Neural cell (in vitro differentiated cells): ENCODE data around the gene PRPS1L1. TPM values are rescaled to one million over a fixed set of nuclear protein-coding genes. Genes with fewer than 3 reads are reported as not detected.

Experiments used
- H2AFZ ChIP-seq: fragments of 200-600, 300-800 bp; sonication (generic), shearing (Covaris generic); 2 replicates; pipeline ENCODE4 v1.6.0; 2014; ENCODE audit warnings: low read depth, mild to moderate bottlenecking, antibody characterized with exemption, low read length, moderate library complexity
- H3F3A ChIP-seq: fragments of 200-600 bp; shearing (Covaris generic); 2 replicates; pipeline ENCODE4 v1.6.1; 2016; ENCODE audit warnings: mild to moderate bottlenecking, moderate library complexity, mixed read lengths, antibody characterized with exemption, low read length; ENCODE audit not compliant: insufficient read depth, poor library complexity, severe bottlenecking
- H3K27ac ChIP-seq: fragments of 200-600, 300-800 bp; sonication (generic), shearing (Covaris generic); 2 replicates; pipeline ENCODE4 v1.5.1; 2014; ENCODE audit warnings: mild to moderate bottlenecking, low read length, moderate library complexity
- H3K27me3 ChIP-seq: fragments of 300-800, 200-600 bp; sonication (generic), shearing (Covaris generic); 2 replicates; pipeline ENCODE4 v1.6.0; 2014; ENCODE audit warnings: mild to moderate bottlenecking, low read depth, low read length, moderate library complexity; ENCODE audit not compliant: insufficient read depth
- H3K36me3 ChIP-seq: fragments of 300-800, 200-600 bp; sonication (generic), shearing (Covaris generic); 2 replicates; pipeline ENCODE4 v1.5.1; 2014; ENCODE audit warnings: mild to moderate bottlenecking, antibody characterized with exemption, low read length, moderate library complexity; ENCODE audit not compliant: insufficient read depth
- H3K4me2 ChIP-seq: fragments of 300-800, 200-600 bp; sonication (generic), shearing (Covaris generic); 2 replicates; pipeline ENCODE4 v1.6.0; 2014; ENCODE audit warnings: mild to moderate bottlenecking, low read length
- H3K4me3 ChIP-seq: fragments of 300-800, 200-600 bp; sonication (generic), shearing (Covaris generic); 2 replicates; pipeline ENCODE4 v1.5.1; 2014; ENCODE audit warnings: mild to moderate bottlenecking, low read length, moderate library complexity
- H3K79me2 ChIP-seq: fragments of 200-600 bp; shearing (Covaris generic); replicated peaks from 2 replicates; pipeline ENCODE4 v1.6.0; 2014; ENCODE audit warnings: mild to moderate bottlenecking, low read length, moderate library complexity; ENCODE audit not compliant: insufficient read depth
- H3K9ac ChIP-seq: fragments of 300-800, 200-600 bp; sonication (generic), shearing (Covaris generic); 2 replicates; pipeline ENCODE4 v1.6.1; 2016; ENCODE audit warnings: mild to moderate bottlenecking, low read length, mixed read lengths
- H3K9me2 ChIP-seq: fragments of 200-600 bp; shearing (Covaris generic); 2 replicates; pipeline ENCODE4 v1.6.1; 2016; ENCODE audit warnings: mild to moderate bottlenecking, low read length, mixed read lengths; ENCODE audit not compliant: insufficient read depth
- H3K9me3 ChIP-seq: fragments of 200-600, 300-800 bp; sonication (generic), shearing (Covaris generic); 2 replicates; pipeline ENCODE4 v1.6.1; 2016; ENCODE audit warnings: mild to moderate bottlenecking, mixed run types, low read length, moderate library complexity, mixed read lengths
- H4K20me1 ChIP-seq: fragments of 200-600 bp; shearing (Covaris generic); 2 replicates; pipeline ENCODE4 v1.6.1; 2016; ENCODE audit warnings: mild to moderate bottlenecking, mixed run types; ENCODE audit not compliant: insufficient read depth
- EP300 ChIP-seq: fragments of 450-650 bp; conservative IDR thresholded peaks from 2 replicates; pipeline ENCODE4 v1.6.1; 2014; ENCODE audit warnings: antibody characterized with exemption, mild to moderate bottlenecking, moderate library complexity; ENCODE audit not compliant: poor library complexity, severe bottlenecking
- EZH2 ChIP-seq: fragments of 200-600, 300-800 bp; shearing (Covaris generic), sonication (generic); IDR thresholded peaks from 2 replicates; pipeline ENCODE4 v1.6.1; 2014; ENCODE audit warnings: antibody characterized with exemption, low read length, borderline replicate concordance, mild to moderate bottlenecking; ENCODE audit not compliant: insufficient read depth, poor library complexity, severe bottlenecking
- MXI1 ChIP-seq: fragments of 450-650 bp; conservative IDR thresholded peaks from 2 replicates; pipeline ENCODE4 v1.6.1; 2014; ENCODE audit warnings: antibody characterized with exemption, mild to moderate bottlenecking; ENCODE audit not compliant: poor library complexity, severe bottlenecking
- POLR2AphosphoS5 ChIP-seq: IDR thresholded peaks from 2 replicates; pipeline ENCODE4 v1.6.1; 2012
- RAD21 ChIP-seq: fragments of 450-650 bp; conservative IDR thresholded peaks from 2 replicates; pipeline ENCODE4 v1.6.1; 2014; ENCODE audit warnings: antibody characterized with exemption, mild to moderate bottlenecking, moderate library complexity
- SMC3 ChIP-seq: fragments of 450-650 bp; conservative IDR thresholded peaks from 2 replicates; pipeline ENCODE4 v1.6.1; 2014; ENCODE audit warnings: antibody characterized with exemption, mild to moderate bottlenecking, moderate library complexity; ENCODE audit not compliant: poor library complexity
- TAF1 ChIP-seq: IDR thresholded peaks from 2 replicates; pipeline ENCODE4 v1.6.1; 2012; ENCODE audit warnings: low read depth
- polyA plus RNA-seq: library from polyadenylated mRNA; depleted of rRNA; stranded (reverse); fragments of >200 nt; gene quantifications from 2 replicates; pipeline ENCODE4 v1.2.3, GENCODE V29; 2014
- TF ChIP-seq, protein P1 (sequence below): IDR thresholded peaks from 2 replicates; pipeline ENCODE4 v1.6.1; 2012; ENCODE audit warnings: borderline replicate concordance
- TF ChIP-seq, protein P2 (sequence below): fragments of 450-650 bp; IDR thresholded peaks from 2 replicates; pipeline ENCODE4 v1.5.1; 2014; ENCODE audit warnings: antibody characterized with exemption, mild to moderate bottlenecking, moderate library complexity; ENCODE audit not compliant: poor library complexity, severe bottlenecking

PRPS1L1 gene
- polyA plus RNA-seq, 1 donor from 2014 or later, result not detected

DNA sequence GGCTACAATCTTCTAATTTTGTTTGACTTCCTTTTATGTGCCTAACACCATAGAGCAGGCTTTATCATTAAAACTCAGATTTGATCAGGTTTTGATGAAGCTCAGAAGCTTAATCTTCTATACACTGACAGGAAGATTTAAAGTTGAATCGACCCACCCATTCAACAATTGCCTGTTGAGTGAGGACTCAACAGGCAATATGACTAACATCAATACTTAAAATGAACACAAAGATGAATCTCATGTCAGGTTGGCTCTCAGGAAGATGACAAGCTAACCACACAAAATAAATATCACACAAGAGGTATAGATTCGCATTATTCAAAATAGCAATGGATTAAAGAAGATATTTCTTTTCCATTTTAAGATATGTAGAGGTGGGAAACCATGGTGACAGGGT, 50.7 kb downstream of the PRPS1L1 start:
- Histone ChIP-seq H3K27ac (no peak overlapping the region), H2AFZ (no peak overlapping the region), H3K4me2 (no peak overlapping the region), H3K9me2 (no peaks in the 10 kb centered on the region), H3K36me3 (no peaks in the 10 kb centered on the region), H3K9me3 (no peaks in the 10 kb centered on the region), H3F3A (no peaks in the 10 kb centered on the region), H3K9ac (no peak overlapping the region), H3K4me3 (no peak overlapping the region), H3K27me3 (no peaks in the 10 kb centered on the region), H4K20me1 (no peaks in the 10 kb centered on the region), H3K79me2 (no peaks in the 10 kb centered on the region)
- TF ChIP-seq, protein P1, sequence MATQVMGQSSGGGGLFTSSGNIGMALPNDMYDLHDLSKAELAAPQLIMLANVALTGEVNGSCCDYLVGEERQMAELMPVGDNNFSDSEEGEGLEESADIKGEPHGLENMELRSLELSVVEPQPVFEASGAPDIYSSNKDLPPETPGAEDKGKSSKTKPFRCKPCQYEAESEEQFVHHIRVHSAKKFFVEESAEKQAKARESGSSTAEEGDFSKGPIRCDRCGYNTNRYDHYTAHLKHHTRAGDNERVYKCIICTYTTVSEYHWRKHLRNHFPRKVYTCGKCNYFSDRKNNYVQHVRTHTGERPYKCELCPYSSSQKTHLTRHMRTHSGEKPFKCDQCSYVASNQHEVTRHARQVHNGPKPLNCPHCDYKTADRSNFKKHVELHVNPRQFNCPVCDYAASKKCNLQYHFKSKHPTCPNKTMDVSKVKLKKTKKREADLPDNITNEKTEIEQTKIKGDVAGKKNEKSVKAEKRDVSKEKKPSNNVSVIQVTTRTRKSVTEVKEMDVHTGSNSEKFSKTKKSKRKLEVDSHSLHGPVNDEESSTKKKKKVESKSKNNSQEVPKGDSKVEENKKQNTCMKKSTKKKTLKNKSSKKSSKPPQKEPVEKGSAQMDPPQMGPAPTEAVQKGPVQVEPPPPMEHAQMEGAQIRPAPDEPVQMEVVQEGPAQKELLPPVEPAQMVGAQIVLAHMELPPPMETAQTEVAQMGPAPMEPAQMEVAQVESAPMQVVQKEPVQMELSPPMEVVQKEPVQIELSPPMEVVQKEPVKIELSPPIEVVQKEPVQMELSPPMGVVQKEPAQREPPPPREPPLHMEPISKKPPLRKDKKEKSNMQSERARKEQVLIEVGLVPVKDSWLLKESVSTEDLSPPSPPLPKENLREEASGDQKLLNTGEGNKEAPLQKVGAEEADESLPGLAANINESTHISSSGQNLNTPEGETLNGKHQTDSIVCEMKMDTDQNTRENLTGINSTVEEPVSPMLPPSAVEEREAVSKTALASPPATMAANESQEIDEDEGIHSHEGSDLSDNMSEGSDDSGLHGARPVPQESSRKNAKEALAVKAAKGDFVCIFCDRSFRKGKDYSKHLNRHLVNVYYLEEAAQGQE, result no peak
- TF ChIP-seq EZH2, result no peak
- TF ChIP-seq, protein P2, sequence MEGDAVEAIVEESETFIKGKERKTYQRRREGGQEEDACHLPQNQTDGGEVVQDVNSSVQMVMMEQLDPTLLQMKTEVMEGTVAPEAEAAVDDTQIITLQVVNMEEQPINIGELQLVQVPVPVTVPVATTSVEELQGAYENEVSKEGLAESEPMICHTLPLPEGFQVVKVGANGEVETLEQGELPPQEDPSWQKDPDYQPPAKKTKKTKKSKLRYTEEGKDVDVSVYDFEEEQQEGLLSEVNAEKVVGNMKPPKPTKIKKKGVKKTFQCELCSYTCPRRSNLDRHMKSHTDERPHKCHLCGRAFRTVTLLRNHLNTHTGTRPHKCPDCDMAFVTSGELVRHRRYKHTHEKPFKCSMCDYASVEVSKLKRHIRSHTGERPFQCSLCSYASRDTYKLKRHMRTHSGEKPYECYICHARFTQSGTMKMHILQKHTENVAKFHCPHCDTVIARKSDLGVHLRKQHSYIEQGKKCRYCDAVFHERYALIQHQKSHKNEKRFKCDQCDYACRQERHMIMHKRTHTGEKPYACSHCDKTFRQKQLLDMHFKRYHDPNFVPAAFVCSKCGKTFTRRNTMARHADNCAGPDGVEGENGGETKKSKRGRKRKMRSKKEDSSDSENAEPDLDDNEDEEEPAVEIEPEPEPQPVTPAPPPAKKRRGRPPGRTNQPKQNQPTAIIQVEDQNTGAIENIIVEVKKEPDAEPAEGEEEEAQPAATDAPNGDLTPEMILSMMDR, result no peak
- TF ChIP-seq SMC3, result no peak
- TF ChIP-seq EP300, result no peak
- TF ChIP-seq MXI1, result no peak
- TF ChIP-seq POLR2AphosphoS5, result no peak
- TF ChIP-seq RAD21, result no peak
- no peak for TF ChIP-seq TAF1

Other genes with a start within 250 kb of the PRPS1L1 start
- gene SNX13, start 87.4 kb downstream of the PRPS1L1 start, polyA plus RNA-seq, result 50.6 and 51.7 TPM in 2 replicates